ENCODE results near the gene PID1. TPM values are rescaled to one million over a fixed set of nuclear protein-coding genes. Genes with fewer than 3 reads are reported as not detected.
A peak's percentile ranks its signal among the peaks of the same experiment; 100 is the strongest.

PID1 gene, protein sequence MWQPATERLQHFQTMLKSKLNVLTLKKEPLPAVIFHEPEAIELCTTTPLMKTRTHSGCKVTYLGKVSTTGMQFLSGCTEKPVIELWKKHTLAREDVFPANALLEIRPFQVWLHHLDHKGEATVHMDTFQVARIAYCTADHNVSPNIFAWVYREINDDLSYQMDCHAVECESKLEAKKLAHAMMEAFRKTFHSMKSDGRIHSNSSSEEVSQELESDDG
- 0.69 and 1.9 TPM in 2 replicates for total RNA-seq

DNA sequence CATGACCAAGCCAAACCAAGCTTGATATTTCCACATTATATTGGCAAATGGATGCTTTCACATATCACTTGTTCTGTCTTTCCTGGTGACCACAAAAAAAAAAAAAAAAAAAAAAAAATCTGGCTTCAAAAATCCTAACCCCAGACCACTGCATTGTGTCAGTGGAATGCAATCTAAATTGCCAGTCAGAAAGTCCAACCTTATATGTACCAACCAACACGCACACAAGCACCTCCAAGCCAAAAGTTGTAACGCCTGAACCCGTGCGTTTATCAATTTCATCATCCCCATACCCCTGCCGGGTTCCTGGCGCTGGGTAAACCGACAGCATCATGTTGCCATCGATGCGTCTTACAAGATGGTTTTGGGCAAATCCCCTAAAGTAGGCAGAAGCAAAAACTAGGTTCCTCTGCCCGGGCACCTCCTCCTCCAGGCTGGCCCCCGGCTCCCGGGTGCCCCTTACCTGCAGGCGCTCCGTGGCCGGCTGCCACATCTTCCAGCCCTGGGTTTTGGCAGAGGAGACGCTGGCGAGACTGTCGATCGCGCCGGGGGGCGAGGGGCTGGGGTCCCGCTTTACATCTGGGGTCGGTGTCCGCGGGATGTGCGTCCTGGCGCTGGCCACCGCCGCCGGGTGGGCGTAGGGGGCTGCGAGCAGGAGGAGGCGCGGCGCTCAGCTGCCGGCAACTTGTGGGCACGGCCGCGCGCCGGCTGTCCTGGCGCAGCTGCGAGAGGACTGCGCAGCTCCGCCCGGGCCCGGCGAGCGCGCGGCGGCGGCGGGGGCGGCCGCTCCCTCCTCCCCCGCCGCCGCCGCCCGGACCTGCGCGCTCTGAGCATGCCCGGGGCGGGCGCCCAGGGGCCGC lies at the start of gene PID1:
TSS of gene PID1 (minus strand) at position 737 of the 860 bp plus-strand sequence. CDS start at position 493, 244 bp downstream.
- DNase-seq (ENCODE audit: low read depth) = no peak
- no peak for TF ChIP-seq CTCF (conservative IDR thresholded peaks at IDR 0.05; ENCODE audit: low read depth, low read length)
- H3K4me3 ChIP-seq (ENCODE audit: low read depth, low read length) = peak within 1 kb of the TSS; percentile 56

GRCh38 chr2:229319558-229319957 lies 48.5 kb upstream of the PID1 start:
- no peak for DNase-seq (ENCODE audit: low read depth)
- TF ChIP-seq CTCF (conservative IDR thresholded peaks at IDR 0.05; ENCODE audit: low read depth, low read length) = no peak
- H3K4me3 ChIP-seq (ENCODE audit: low read depth, low read length) = no peak overlapping the region

GRCh38 chr2:229314117-229314516 lies 43.0 kb upstream of the PID1 start:
- no peak for TF ChIP-seq CTCF (conservative IDR thresholded peaks at IDR 0.05; ENCODE audit: low read depth, low read length)
- no peak overlapping the region for H3K4me3 ChIP-seq (ENCODE audit: low read depth, low read length)
- DNase-seq (ENCODE audit: low read depth) = no peak

DNA sequence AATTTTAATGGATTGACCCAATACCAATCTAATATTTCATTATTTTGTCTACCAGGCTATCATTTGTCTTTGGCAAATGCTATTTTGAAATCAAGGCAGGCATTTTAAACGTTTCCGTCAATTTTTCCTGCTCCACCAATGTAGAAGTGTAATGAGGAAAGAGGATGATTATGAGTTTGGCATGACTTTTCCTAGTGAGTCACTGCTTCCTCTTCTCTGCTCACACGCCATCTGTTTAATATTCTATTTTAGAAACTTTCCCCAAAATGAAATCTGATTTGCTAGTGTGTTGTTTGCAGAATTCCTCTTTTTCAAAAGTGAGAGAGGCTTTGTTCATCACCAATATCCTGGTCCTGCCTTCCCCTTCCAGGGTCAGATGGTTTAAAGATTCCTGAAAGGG lies 42.5 kb upstream of the PID1 start:
- TF ChIP-seq CTCF (conservative IDR thresholded peaks at IDR 0.05; ENCODE audit: low read depth, low read length) = no peak
- no peak overlapping the region for H3K4me3 ChIP-seq (ENCODE audit: low read depth, low read length)
- DNase-seq (ENCODE audit: low read depth) = no peak

DNA sequence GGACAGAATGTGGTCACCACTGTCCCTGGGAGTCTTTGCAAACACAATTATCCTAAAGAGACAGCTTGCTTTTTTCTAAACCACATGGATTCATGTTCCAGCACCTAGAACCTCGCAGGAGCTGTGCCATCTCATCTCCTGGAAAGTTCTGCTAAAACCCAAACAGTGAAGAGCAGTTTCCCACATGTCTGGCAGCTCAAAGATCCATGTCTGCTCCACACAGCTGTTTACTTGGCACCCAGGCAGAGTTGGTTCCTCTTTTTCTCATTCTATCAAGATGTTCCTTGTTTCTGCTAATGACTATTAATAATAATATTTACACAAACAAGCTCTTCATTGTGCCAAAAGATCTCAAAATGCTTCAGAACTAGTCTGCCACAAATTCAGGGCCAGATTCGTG lies 30.1 kb upstream of the PID1 start:
- no peak overlapping the region for H3K4me3 ChIP-seq (ENCODE audit: low read depth, low read length)
- TF ChIP-seq CTCF (conservative IDR thresholded peaks at IDR 0.05; ENCODE audit: low read depth, low read length) = no peak
- DNase-seq (ENCODE audit: low read depth) = no peak

DNA sequence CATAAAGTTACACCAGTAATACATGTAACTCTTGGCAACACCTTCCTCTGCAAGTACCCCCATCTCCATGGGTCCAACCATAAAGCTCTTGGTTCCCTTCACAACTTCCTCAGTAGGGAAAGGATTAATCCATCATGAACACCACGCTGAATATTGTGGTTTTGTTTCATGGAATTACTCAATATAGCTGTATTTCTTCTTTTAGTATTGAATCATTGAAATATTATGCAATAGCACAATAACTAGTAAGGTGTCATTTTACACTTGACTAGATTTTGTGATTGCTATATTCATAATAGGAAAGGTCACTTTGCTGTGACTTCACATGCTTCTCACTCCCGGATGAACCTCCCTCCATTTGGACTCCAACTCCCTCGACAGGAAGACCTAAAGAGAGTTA lies 29.7 kb upstream of the PID1 start:
- no peak for DNase-seq (ENCODE audit: low read depth)
- TF ChIP-seq CTCF (conservative IDR thresholded peaks at IDR 0.05; ENCODE audit: low read depth, low read length) = no peak

More for the DNA sequence above, 29.7 kb upstream of the PID1 start:
- H3K4me3 ChIP-seq (ENCODE audit: low read depth, low read length) = no peak overlapping the region
